IMR-90 (cell line): ENCODE data around the gene DISC1. TPM values are rescaled to one million over a fixed set of nuclear protein-coding genes. Genes with fewer than 3 reads are reported as not detected.

Source experiments
- ATAC-seq: fragments of 200-7000 bp; cut with Tn5 transposase; 2 replicates; pipeline ENCODE4 v1.9.1; 2020; ENCODE audit warnings: low read depth, mild to moderate bottlenecking, moderate library complexity
- BruUV-seq: library from RNA; stranded (reverse); fragments of 400-500 nt; replicated peaks from 2 replicates; lab custom pipeline; 2021; lab: Mats Ljungman, UMichigan
- CTCF ChIA-PET: fragments of 300-600 bp; formaldehyde crosslinking; extraction: SDS; loops from one replicate; lab custom pipeline; 2021; ENCODE audit warnings: antibody characterized with exemption; lab: Yijun Ruan, JAX
- POLR2A ChIA-PET: fragments of 300-600 bp; sonication (Branson Sonifier 250); formaldehyde crosslinking; loops from one replicate; lab custom pipeline; 2022; ENCODE audit warnings: antibody characterized with exemption; ENCODE audit not compliant: unreplicated experiment; lab: Charles Lee
- DNase-seq: peaks from one replicate; pipeline ENCODE4 v3.0.0; 2013
- H2AFZ ChIP-seq: replicated peaks from 2 replicates; pipeline ENCODE3; 2013; ENCODE audit warnings: low read length, mild to moderate bottlenecking; ENCODE audit not compliant: poor library complexity
- H2AK5ac ChIP-seq: 2 replicates; pipeline ENCODE4 v1.6.1; 2013; ENCODE audit warnings: low read depth, low read length, inconsistent platforms
- H2AK9ac ChIP-seq: replicated peaks from 2 replicates; pipeline ENCODE3; 2013; ENCODE audit warnings: mild to moderate bottlenecking, low read depth, low read length, moderate library complexity; ENCODE audit not compliant: poor library complexity
- H2BK120ac ChIP-seq: 2 replicates; pipeline ENCODE4 v1.6.1; 2013; ENCODE audit warnings: low read depth, low read length, inconsistent platforms
- H2BK15ac ChIP-seq: 3 replicates; pipeline ENCODE4 v1.6.1; 2013; ENCODE audit warnings: low read depth, low read length, inconsistent platforms
- H2BK20ac ChIP-seq: 2 replicates; pipeline ENCODE4 v1.6.1; 2013; ENCODE audit warnings: low read depth, mild to moderate bottlenecking, inconsistent platforms, low read length, moderate library complexity
- H2BK5ac ChIP-seq: 2 replicates; pipeline ENCODE4 v1.6.1; 2013; ENCODE audit warnings: mild to moderate bottlenecking, low read depth, low read length, inconsistent platforms; ENCODE audit not compliant: poor library complexity, severe bottlenecking
- H3K14ac ChIP-seq: replicated peaks from 2 replicates; pipeline ENCODE4 v1.6.1; 2013; ENCODE audit warnings: low read depth, low read length, inconsistent platforms
- H3K18ac ChIP-seq: 2 replicates; pipeline ENCODE4 v1.6.1; 2013; ENCODE audit warnings: low read depth, low read length, control low read depth
- H3K23ac ChIP-seq: 2 replicates; pipeline ENCODE4 v1.6.1; 2013; ENCODE audit warnings: low read depth, low read length, inconsistent platforms
- H3K27ac ChIP-seq: 2 replicates; pipeline ENCODE4 v1.5.1; 2013; ENCODE audit warnings: mild to moderate bottlenecking, control low read depth, low read length; ENCODE audit not compliant: insufficient read depth
- H3K27me3 ChIP-seq: 2 replicates; pipeline ENCODE4 v1.6.1; 2013; ENCODE audit warnings: low read length; ENCODE audit not compliant: control insufficient read depth, insufficient read depth
- H3K36me3 ChIP-seq: 2 replicates; pipeline ENCODE4 v1.6.1; 2013; ENCODE audit warnings: low read length, mixed read lengths; ENCODE audit not compliant: control insufficient read depth, insufficient read depth
- H3K4ac ChIP-seq: 2 replicates; pipeline ENCODE4 v1.6.1; 2013; ENCODE audit warnings: low read depth, low read length, inconsistent platforms
- H3K4me1 ChIP-seq: 2 replicates; pipeline ENCODE4 v1.6.1; 2013; ENCODE audit warnings: low read length, mixed read lengths; ENCODE audit not compliant: control insufficient read depth, insufficient read depth
- H3K4me2 ChIP-seq: 2 replicates; pipeline ENCODE4 v1.6.1; 2013; ENCODE audit warnings: low read depth, mild to moderate bottlenecking, control low read depth, low read length, moderate library complexity
- H3K4me3 ChIP-seq: 2 replicates; pipeline ENCODE4 v1.5.1; 2013; ENCODE audit warnings: low read depth, mild to moderate bottlenecking, control low read depth, low read length, moderate library complexity; ENCODE audit not compliant: insufficient read depth
- H3K56ac ChIP-seq: 2 replicates; pipeline ENCODE4 v1.6.1; 2013; ENCODE audit warnings: low read length, inconsistent platforms; ENCODE audit not compliant: insufficient read depth; ENCODE audit errors: extremely low read depth
- H3K79me1 ChIP-seq, 2 experiments: 2 replicates each; pipeline ENCODE4 v1.6.1; 2013; ENCODE audit warnings: low read length in 2 of 2, inconsistent platforms in 1 of 2, low read depth in 1 of 2
- H3K9ac ChIP-seq: 2 replicates; pipeline ENCODE4 v1.6.1; 2013; ENCODE audit warnings: low read depth, low read length, control low read depth
- H3K9me1 ChIP-seq: 2 replicates; pipeline ENCODE4 v1.6.1; 2013; ENCODE audit warnings: low read length, inconsistent platforms; ENCODE audit not compliant: insufficient read depth
- H3K9me3 ChIP-seq: 2 replicates; pipeline ENCODE4 v1.6.1; 2013; ENCODE audit warnings: low read length; ENCODE audit not compliant: control insufficient read depth, insufficient read depth
- H4K20me1 ChIP-seq: 2 replicates; pipeline ENCODE4 v1.6.1; 2013; ENCODE audit warnings: low read length, inconsistent platforms; ENCODE audit not compliant: insufficient read depth
- H4K5ac ChIP-seq: 2 replicates; pipeline ENCODE4 v1.6.1; 2013; ENCODE audit warnings: mild to moderate bottlenecking, low read depth, low read length, control low read depth
- H4K8ac ChIP-seq, 2 experiments: 2 replicates each; pipeline ENCODE4 v1.6.1; 2013; ENCODE audit warnings: low read depth in 2 of 2, low read length in 2 of 2, control low read depth in 1 of 2, inconsistent platforms in 1 of 2
- H4K91ac ChIP-seq: 2 replicates; pipeline ENCODE4 v1.6.1; 2013; ENCODE audit warnings: low read depth, low read length, inconsistent platforms; ENCODE audit not compliant: insufficient read depth
- BHLHE40 ChIP-seq: fragments of 150-350 bp; IDR thresholded peaks from 2 replicates; pipeline ENCODE4 v1.6.1; 2016; ENCODE audit warnings: mild to moderate bottlenecking, low read depth, low read length
- CEBPB ChIP-seq: IDR thresholded peaks from 2 replicates; pipeline ENCODE4 v1.6.1; 2012; ENCODE audit warnings: low read depth, low read length, improper control_type of control experiment
- CHD1 ChIP-seq: IDR thresholded peaks from 2 replicates; pipeline ENCODE4 v1.6.1; 2012; ENCODE audit warnings: low read depth, low read length, improper control_type of control experiment
- FOS ChIP-seq: fragments of 150-350 bp; IDR thresholded peaks from 2 replicates; pipeline ENCODE4 v1.6.1; 2016; ENCODE audit warnings: low read depth, low read length
- MAFK ChIP-seq: IDR thresholded peaks from 2 replicates; pipeline ENCODE4 v1.6.1; 2012; ENCODE audit warnings: low read depth, low read length, improper control_type of control experiment
- MAZ ChIP-seq: IDR thresholded peaks from 2 replicates; pipeline ENCODE4 v1.6.1; 2012; ENCODE audit warnings: low read depth, mild to moderate bottlenecking, low read length, improper control_type of control experiment, moderate library complexity, borderline replicate concordance
- MXI1 ChIP-seq: IDR thresholded peaks from 2 replicates; pipeline ENCODE4 v1.6.1; 2012; ENCODE audit warnings: low read depth, mild to moderate bottlenecking, low read length, moderate library complexity, borderline replicate concordance
- NFE2L2 ChIP-seq: fragments of 150-350 bp; IDR thresholded peaks from 2 replicates; pipeline ENCODE4 v1.6.1; 2016; ENCODE audit warnings: low read depth, mild to moderate bottlenecking, low read length
- POLR2A ChIP-seq: IDR thresholded peaks from 2 replicates; pipeline ENCODE4 v1.6.1; 2012; ENCODE audit warnings: mild to moderate bottlenecking, low read depth, low read length
- RAD21 ChIP-seq: IDR thresholded peaks from 2 replicates; pipeline ENCODE4 v1.6.1; 2012; ENCODE audit warnings: low read length, improper control_type of control experiment
- RCOR1 ChIP-seq: IDR thresholded peaks from 2 replicates; pipeline ENCODE4 v1.6.1; 2012; ENCODE audit warnings: mild to moderate bottlenecking, low read length, improper control_type of control experiment; ENCODE audit not compliant: insufficient replicate concordance
- RFX5 ChIP-seq: IDR thresholded peaks from 2 replicates; pipeline ENCODE4 v1.8.0; 2012; ENCODE audit warnings: low read depth, mild to moderate bottlenecking, low read length, moderate library complexity
- SMC3 ChIP-seq: fragments of 150-350 bp; IDR thresholded peaks from 2 replicates; pipeline ENCODE4 v1.6.1; 2016; ENCODE audit warnings: low read depth, mild to moderate bottlenecking, antibody characterized with exemption, low read length, moderate library complexity
- WGBS, 2 experiments: methylation state at CpG; one replicate each; pipeline versions ENCODE4 v1.1.5 to v1.1.7; 2013; ENCODE audit warnings: missing lambda C conversion rate in 2 of 2; ENCODE audit not compliant: insufficient read length in 1 of 2; ENCODE audit errors: extremely low coverage in 2 of 2; 5-methylcytosine and 5-hydroxymethylcytosine counted together
- dilution Hi-C: fragments of 300-500 bp; cut with HindIII; formaldehyde crosslinking; loops from one replicate; pipeline ENCODE4 v1.14.3; 2018; ENCODE audit warnings: low sequenced_read_pairs; ENCODE audit not compliant: unreplicated experiment
- in situ Hi-C: fragments of 300-500 bp; cut with MboI; formaldehyde crosslinking; loops from 3 replicates; pipeline ENCODE4 v1.14.3; 2019; ENCODE audit warnings: low sequenced_read_pairs, inconsistent platforms, mixed read lengths
- intact Hi-C: fragments of 100-400 bp; cut with micrococcal nuclease; formaldehyde crosslinking; loops from 2 replicates; pipeline ENCODE4 v1.10.0; 2022
- polyA plus RNA-seq, 3 experiments: library from polyadenylated mRNA; depleted of rRNA; stranded (reverse); fragments of >200 nt; gene quantifications; 2 replicates each; pipeline ENCODE4 v1.2.3, GENCODE V29; 2012; ENCODE audit warnings: low replicate concordance in 1 of 3
- total RNA-seq: library from RNA; depleted of rRNA; stranded (reverse); fragments of >200 nt; gene quantifications from 2 replicates; pipeline ENCODE4 v1.2.3, GENCODE V29; 2012
- TF ChIP-seq, protein P1 (sequence below): fragments of 150-350 bp; IDR thresholded peaks from 2 replicates; pipeline ENCODE4 v1.6.1; 2017; ENCODE audit warnings: mild to moderate bottlenecking, antibody characterized with exemption, low read length, low read depth
- TF ChIP-seq, protein P2 (sequence below): fragments of 150-350 bp; IDR thresholded peaks from 2 replicates; pipeline ENCODE4 v1.6.1; 2016; ENCODE audit warnings: low read depth, mild to moderate bottlenecking, low read length, moderate library complexity, borderline replicate concordance
- TF ChIP-seq, protein P3 (sequence below): conservative IDR thresholded peaks from 2 replicates; pipeline ENCODE4 v1.5.1; 2012; ENCODE audit warnings: mild to moderate bottlenecking, low read depth, low read length, improper control_type of control experiment

The DISC1 gene
- total and polyA plus RNA-seq, 2 of the 4 experiments (the other 2 are of a cell fraction): 2.2 to 7.0 TPM

DNA sequence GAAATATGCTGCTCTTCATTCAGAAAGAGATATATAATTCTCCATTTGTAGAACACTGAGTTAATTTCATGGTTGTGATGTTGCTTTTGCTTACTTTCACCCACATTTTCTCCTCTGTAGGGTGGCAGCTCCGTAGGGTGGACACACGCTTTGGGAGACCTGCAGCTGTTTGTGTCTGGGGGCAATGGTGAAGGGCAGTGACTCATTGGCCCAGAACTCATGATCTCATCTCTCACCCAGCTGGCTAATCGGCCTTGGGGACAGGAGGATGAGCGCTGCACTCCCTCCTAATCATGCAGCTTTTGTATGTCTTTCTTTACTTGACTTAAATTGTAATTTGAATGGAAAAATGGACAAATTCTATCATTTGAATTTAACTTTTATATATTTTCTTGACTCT, 9.6 kb downstream of the DISC1 start:
- no CpG with 5 or more reads among the region's 4 CpGs for WGBS, 2 experiments
- dilution Hi-C loops: no loop called here
- H3K4me2 ChIP-seq: peak overlapping the region; percentile 4; the same call in 1 of the 2 replicates

More for the DNA sequence above, 9.6 kb downstream of the DISC1 start:
- no peak overlapping the region for H4K5ac ChIP-seq
- no peak overlapping the region for H2BK15ac ChIP-seq
- no peak overlapping the region for H4K91ac ChIP-seq
- TF ChIP-seq RAD21 (no peak), RCOR1 (no peak), NFE2L2 (no peak), CEBPB (no peak), MAZ (peak; percentile 64), RFX5 (no peak), SMC3 (no peak), FOS (peak; percentile 77), MAFK (no peak), BHLHE40 (no peak), POLR2A (no peak), MXI1 (0 out of 2 replicates have a peak, but pooled peaks have one; percentile 19), CHD1 (no peak)
- TF ChIP-seq, protein P1, sequence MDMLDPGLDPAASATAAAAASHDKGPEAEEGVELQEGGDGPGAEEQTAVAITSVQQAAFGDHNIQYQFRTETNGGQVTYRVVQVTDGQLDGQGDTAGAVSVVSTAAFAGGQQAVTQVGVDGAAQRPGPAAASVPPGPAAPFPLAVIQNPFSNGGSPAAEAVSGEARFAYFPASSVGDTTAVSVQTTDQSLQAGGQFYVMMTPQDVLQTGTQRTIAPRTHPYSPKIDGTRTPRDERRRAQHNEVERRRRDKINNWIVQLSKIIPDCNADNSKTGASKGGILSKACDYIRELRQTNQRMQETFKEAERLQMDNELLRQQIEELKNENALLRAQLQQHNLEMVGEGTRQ: no peak
- TF ChIP-seq, protein P2, sequence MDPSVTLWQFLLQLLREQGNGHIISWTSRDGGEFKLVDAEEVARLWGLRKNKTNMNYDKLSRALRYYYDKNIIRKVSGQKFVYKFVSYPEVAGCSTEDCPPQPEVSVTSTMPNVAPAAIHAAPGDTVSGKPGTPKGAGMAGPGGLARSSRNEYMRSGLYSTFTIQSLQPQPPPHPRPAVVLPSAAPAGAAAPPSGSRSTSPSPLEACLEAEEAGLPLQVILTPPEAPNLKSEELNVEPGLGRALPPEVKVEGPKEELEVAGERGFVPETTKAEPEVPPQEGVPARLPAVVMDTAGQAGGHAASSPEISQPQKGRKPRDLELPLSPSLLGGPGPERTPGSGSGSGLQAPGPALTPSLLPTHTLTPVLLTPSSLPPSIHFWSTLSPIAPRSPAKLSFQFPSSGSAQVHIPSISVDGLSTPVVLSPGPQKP: no peak
- TF ChIP-seq, protein P3, sequence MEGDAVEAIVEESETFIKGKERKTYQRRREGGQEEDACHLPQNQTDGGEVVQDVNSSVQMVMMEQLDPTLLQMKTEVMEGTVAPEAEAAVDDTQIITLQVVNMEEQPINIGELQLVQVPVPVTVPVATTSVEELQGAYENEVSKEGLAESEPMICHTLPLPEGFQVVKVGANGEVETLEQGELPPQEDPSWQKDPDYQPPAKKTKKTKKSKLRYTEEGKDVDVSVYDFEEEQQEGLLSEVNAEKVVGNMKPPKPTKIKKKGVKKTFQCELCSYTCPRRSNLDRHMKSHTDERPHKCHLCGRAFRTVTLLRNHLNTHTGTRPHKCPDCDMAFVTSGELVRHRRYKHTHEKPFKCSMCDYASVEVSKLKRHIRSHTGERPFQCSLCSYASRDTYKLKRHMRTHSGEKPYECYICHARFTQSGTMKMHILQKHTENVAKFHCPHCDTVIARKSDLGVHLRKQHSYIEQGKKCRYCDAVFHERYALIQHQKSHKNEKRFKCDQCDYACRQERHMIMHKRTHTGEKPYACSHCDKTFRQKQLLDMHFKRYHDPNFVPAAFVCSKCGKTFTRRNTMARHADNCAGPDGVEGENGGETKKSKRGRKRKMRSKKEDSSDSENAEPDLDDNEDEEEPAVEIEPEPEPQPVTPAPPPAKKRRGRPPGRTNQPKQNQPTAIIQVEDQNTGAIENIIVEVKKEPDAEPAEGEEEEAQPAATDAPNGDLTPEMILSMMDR: no peak
- no peak overlapping the region for H3K4me3 ChIP-seq
- H2BK120ac ChIP-seq: no peak overlapping the region
- no peak overlapping the region for H2AK5ac ChIP-seq
- no TSS peak for BruUV-seq
- no peak overlapping the region for H2BK20ac ChIP-seq
- no peak overlapping the region for H4K8ac ChIP-seq
- H3K79me1 ChIP-seq: peaks cover 5 to 30% of the 10 kb centered on the region in 2 experiments
- intact Hi-C loops (no loop called here), in situ Hi-C loops (no loop called here)
- no peaks in the 10 kb centered on the region for H3K27me3 ChIP-seq
- no peaks in the 10 kb centered on the region for H3K9me3 ChIP-seq
- no peak overlapping the region for H2BK5ac ChIP-seq
- peaks cover 3% of the 10 kb centered on the region; the same call in 1 of the 2 replicates for H3K4me1 ChIP-seq
- ChIA-PET POLR2A (no interaction called here), CTCF (interaction anchor here (1.4 kb wide), 1 partner anchor 9 kb away, joined by 4 read pairs; no protein-coding TSS in a partner anchor)
- H2AFZ ChIP-seq: peak overlapping the region; percentile 39
- H3K23ac ChIP-seq: no peak overlapping the region
- no peak overlapping the region for H3K14ac ChIP-seq
- no peak overlapping the region for H3K4ac ChIP-seq
- H4K20me1 ChIP-seq: peaks cover 3% of the 10 kb centered on the region; the same call in 1 of the 2 replicates
- H3K27ac ChIP-seq: no peak overlapping the region
- ATAC-seq (peak; percentile 90), DNase-seq (peak; percentile 80)
- peaks cover 6% of the 10 kb centered on the region for H3K9me1 ChIP-seq
- H3K9ac ChIP-seq: no peak overlapping the region
- H3K18ac ChIP-seq: no peak overlapping the region
- peak overlapping the region; percentile 1 for H2AK9ac ChIP-seq
- H3K36me3 ChIP-seq: no peaks in the 10 kb centered on the region
- no peak overlapping the region for H3K56ac ChIP-seq
